ENCODE results near the gene ADAMTS2. TPM values are rescaled to one million over a fixed set of nuclear protein-coding genes. Genes with fewer than 3 reads are reported as not detected.

The ADAMTS2 gene
- total and polyA plus RNA-seq, 2 experiments from 2014 or later, result 62.0 to 132 TPM

- H3F3A ChIP-seq (ENCODE audit: insufficient read depth), result no peaks in the 10 kb centered on the region
- TF ChIP-seq EZH2phosphoT487 (IDR thresholded peaks at IDR 0.05; ENCODE audit: insufficient read depth, low read depth) (no peak), EZH2 (IDR thresholded peaks at IDR 0.05; ENCODE audit: insufficient read depth, poor library complexity, severe bottlenecking) (no peak)
Measured at GRCh38 chr5:179127136-179128040, 217.9 kb downstream of the ADAMTS2 start.

GRCh38 chr5:179126506-179126991 lies 218.7 kb downstream of the ADAMTS2 start:
- Histone ChIP-seq H3K4me2 (ENCODE audit: unreplicated experiment) (no peak overlapping the region), H3K9me3 (ENCODE audit: low read depth) (no peaks in the 10 kb centered on the region), H3F3A (ENCODE audit: insufficient read depth) (no peaks in the 10 kb centered on the region), H4K20me1 (ENCODE audit: insufficient read depth) (no peaks in the 10 kb centered on the region), H3K27me3 (replicated peaks; ENCODE audit: insufficient read depth) (no peaks in the 10 kb centered on the region), H3K4me1 (ENCODE audit: insufficient read depth) (no peaks in the 10 kb centered on the region), H3K27ac (no peak overlapping the region), H3K79me2 (ENCODE audit: insufficient read depth) (no peaks in the 10 kb centered on the region), H2AFZ (no peak overlapping the region), H3K9me2 (ENCODE audit: insufficient read depth) (no peaks in the 10 kb centered on the region), H3K4me3 (no peak overlapping the region), H3K9ac (no peak overlapping the region), H3K36me3 (ENCODE audit: low read depth) (no peaks in the 10 kb centered on the region)
- 85 to 87% methylated on average over 14 of the region's 14 CpGs for WGBS, 2 experiments (ENCODE audit: low coverage in 1 of 2, low lambda C conversion rate in 2 of 2, missing lambda C conversion rate in 2 of 2)
- in situ Hi-C loops (cut with MboI), result no loop called here
- TF ChIP-seq EZH2 (IDR thresholded peaks at IDR 0.05; ENCODE audit: insufficient read depth, poor library complexity, severe bottlenecking) (no peak), EZH2phosphoT487 (IDR thresholded peaks at IDR 0.05; ENCODE audit: insufficient read depth, low read depth) (no peak)
- no peak for DNase-seq

More at GRCh38 chr5:179127136-179128040, 217.9 kb downstream of the ADAMTS2 start:
- Histone ChIP-seq H3K36me3 (ENCODE audit: low read depth) (no peaks in the 10 kb centered on the region; the same call in 1 of the 2 replicates), H3K9me3 (ENCODE audit: low read depth) (no peaks in the 10 kb centered on the region), H4K20me1 (ENCODE audit: insufficient read depth) (no peaks in the 10 kb centered on the region), H3K4me2 (ENCODE audit: unreplicated experiment) (no peak overlapping the region), H3K9ac (no peak overlapping the region), H3K79me2 (ENCODE audit: insufficient read depth) (no peaks in the 10 kb centered on the region), H3K27ac (no peak overlapping the region), H3K27me3 (replicated peaks; ENCODE audit: insufficient read depth) (no peaks in the 10 kb centered on the region), H3K4me3 (no peak overlapping the region), H3K9me2 (ENCODE audit: insufficient read depth) (no peaks in the 10 kb centered on the region), H3K4me1 (ENCODE audit: insufficient read depth) (no peaks in the 10 kb centered on the region), H2AFZ (no peak overlapping the region)
- WGBS, 2 experiments (ENCODE audit: low coverage in 1 of 2, low lambda C conversion rate in 2 of 2, missing lambda C conversion rate in 2 of 2), result 94 to 97% methylated on average over 19 to 20 of the region's 21 CpGs
- no peak for DNase-seq
- in situ Hi-C loops (cut with MboI), result no loop called here

- in situ Hi-C loops (cut with MboI), result no loop called here
- 89 to 94% methylated on average over 22 to 25 of the region's 25 CpGs for WGBS, 2 experiments (ENCODE audit: low coverage in 1 of 2, low lambda C conversion rate in 2 of 2, missing lambda C conversion rate in 2 of 2)
- TF ChIP-seq EZH2phosphoT487 (IDR thresholded peaks at IDR 0.05; ENCODE audit: insufficient read depth, low read depth) (no peak), EZH2 (IDR thresholded peaks at IDR 0.05; ENCODE audit: insufficient read depth, poor library complexity, severe bottlenecking) (no peak)
- no peak for DNase-seq
- Histone ChIP-seq H3K9me2 (ENCODE audit: insufficient read depth) (no peaks in the 10 kb centered on the region), H3K4me2 (ENCODE audit: unreplicated experiment) (no peak overlapping the region), H2AFZ (no peak overlapping the region), H3K4me3 (no peak overlapping the region), H3K27ac (no peak overlapping the region), H3K4me1 (ENCODE audit: insufficient read depth) (no peaks in the 10 kb centered on the region), H3F3A (ENCODE audit: insufficient read depth) (no peaks in the 10 kb centered on the region), H3K9ac (no peak overlapping the region), H3K79me2 (ENCODE audit: insufficient read depth) (no peaks in the 10 kb centered on the region), H3K9me3 (ENCODE audit: low read depth) (no peaks in the 10 kb centered on the region), H4K20me1 (ENCODE audit: insufficient read depth) (no peaks in the 10 kb centered on the region), H3K27me3 (replicated peaks; ENCODE audit: insufficient read depth) (no peaks in the 10 kb centered on the region), H3K36me3 (ENCODE audit: low read depth) (no peaks in the 10 kb centered on the region)
Measured at GRCh38 chr5:179125789-179126505, 219.3 kb downstream of the ADAMTS2 start.
